ENCODE measurements around the gene LRRTM1. TPM values are rescaled to one million over a fixed set of nuclear protein-coding genes. Genes with fewer than 3 reads are reported as not detected.

The LRRTM1 gene
- total and polyA plus RNA-seq, 8 donors: 0.33 to 0.37 TPM; not detected in 6

DNA sequence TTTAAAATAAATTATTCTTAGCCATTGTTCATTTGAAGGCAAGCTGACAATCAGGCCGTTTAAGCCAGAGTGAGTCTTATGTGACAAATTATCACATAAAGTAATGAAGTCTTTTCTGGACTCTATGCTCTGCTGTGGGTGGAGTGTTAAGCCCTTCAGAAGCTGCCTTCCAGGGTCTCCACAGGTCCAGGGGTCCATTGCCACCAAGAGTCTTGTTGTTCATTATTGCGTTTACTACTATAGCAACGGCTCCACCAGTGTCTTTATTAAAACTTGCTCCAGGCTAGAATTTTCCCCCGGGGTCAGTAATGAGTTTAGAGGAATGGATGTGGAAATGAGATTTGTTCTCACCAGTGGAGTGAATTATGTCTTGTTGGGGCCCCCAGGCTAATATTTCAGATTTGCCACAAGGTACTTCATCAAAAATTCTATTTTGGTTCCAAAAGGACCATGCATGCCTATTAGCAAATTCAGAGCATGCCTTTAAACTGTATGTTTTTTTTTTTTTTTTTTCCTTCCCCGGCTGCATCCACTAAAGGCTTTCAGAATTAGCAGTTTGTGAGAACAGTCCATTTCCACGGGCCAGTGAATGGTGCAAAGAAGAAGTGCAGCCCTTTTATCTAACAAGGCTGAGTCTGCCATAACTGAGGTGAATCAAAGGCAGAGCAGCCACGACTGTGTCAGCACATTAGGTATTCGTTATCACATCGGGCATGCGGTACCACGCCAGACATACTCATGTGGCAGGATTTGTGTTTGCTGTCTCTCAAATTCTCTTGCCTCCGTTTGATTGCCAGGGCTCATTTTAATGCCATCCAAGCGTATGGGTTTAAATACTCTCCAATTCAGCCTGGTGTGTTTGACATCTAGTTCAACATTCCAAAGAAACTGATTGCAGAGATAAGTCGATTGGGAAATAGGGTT, 26.2 kb upstream of the LRRTM1 start:
- H3K4me1 ChIP-seq: no peaks in the 10 kb centered on the region
- no peaks in the 10 kb centered on the region for H3K9me3 ChIP-seq
- DNase-seq: no peak
- intact Hi-C loops (cut with DNase I; ENCODE audit: low total_unique reads): no loop called here
- no peaks in the 10 kb centered on the region for H3K27me3 ChIP-seq
- H3K27ac ChIP-seq: no peak overlapping the region
- no peaks in the 10 kb centered on the region for H3K36me3 ChIP-seq
- WGBS, 5 donors: 76 to 81% (median 79%) methylated on average over 14 of the region's 14 CpGs
- no peak overlapping the region for H3K4me3 ChIP-seq
- no peak for TF ChIP-seq CTCF (IDR thresholded peaks at IDR 0.05)
- TF ChIP-seq POLR2AphosphoS5 (IDR thresholded peaks at IDR 0.05): no peak
- no peak for TF ChIP-seq EP300 (IDR thresholded peaks at IDR 0.05)
- no peak for TF ChIP-seq POLR2A (IDR thresholded peaks at IDR 0.05)

DNA sequence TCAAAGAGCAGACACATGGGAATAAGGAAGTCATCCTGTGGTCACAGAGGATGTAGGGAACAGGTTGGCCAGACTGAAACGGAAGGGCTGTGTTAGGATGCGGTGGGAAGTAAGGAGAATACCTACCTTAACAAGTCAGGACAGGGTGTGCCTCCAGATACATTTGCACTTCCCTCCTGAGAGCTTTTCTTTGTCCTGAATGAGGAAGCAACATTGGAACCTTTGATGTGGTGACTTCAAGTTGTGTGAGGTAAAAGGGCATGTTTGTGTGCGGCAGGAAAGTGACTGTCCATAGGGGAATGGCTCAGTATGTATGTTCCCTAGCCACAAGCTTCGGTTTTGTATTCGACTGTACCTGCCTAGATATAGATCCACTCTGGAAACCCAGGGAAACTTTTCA, 24.9 kb upstream of the LRRTM1 start:
- Histone ChIP-seq H3K27ac (no peak overlapping the region), H3K27me3 (peaks cover 0 to 11% (median 0%) of the 10 kb centered on the region in 3 donors), H3K4me3 (no peak overlapping the region), H3K36me3 (no peaks in the 10 kb centered on the region), H3K4me1 (no peaks in the 10 kb centered on the region), H3K9me3 (no peaks in the 10 kb centered on the region)
- intact Hi-C loops (cut with DNase I; ENCODE audit: low total_unique reads): no loop called here
- TF ChIP-seq EP300 (IDR thresholded peaks at IDR 0.05) (no peak), CTCF (IDR thresholded peaks at IDR 0.05) (no peak), POLR2AphosphoS5 (IDR thresholded peaks at IDR 0.05) (no peak)
- no peak for DNase-seq
- WGBS, 5 donors: 76 to 82% (median 79%) methylated on average over 5 of the region's 5 CpGs

DNA sequence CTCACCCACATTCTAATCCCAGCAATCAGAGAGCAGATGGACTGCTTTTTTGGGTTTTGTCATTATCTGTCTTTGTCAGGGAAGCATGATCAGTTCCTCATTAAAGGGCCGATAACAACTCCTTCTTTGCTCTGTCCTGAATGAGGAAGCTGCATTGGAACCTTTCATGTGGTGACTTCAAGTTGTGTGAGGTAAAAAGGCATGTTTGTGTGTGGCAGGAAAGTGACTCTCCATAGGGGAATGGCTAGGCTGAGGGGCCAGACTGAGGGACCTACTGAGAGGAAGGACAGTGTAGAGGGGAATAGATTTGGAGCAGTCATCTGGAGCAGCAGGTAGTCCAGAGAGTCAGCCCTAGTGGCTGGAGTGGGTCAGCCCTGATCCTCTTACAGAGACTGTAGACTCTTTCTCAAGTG, 23.6 kb upstream of the LRRTM1 start:
- DNase-seq: no peak
- no peaks in the 10 kb centered on the region for H3K36me3 ChIP-seq
- WGBS, 5 donors: 48 to 88% (median 68%) methylated on average over 1 of the region's 1 CpG
- TF ChIP-seq POLR2A (IDR thresholded peaks at IDR 0.05) (no peak), POLR2AphosphoS5 (IDR thresholded peaks at IDR 0.05) (no peak), EP300 (IDR thresholded peaks at IDR 0.05) (no peak), CTCF (IDR thresholded peaks at IDR 0.05) (no peak)
- H3K4me3 ChIP-seq: no peak overlapping the region
- H3K9me3 ChIP-seq: no peaks in the 10 kb centered on the region
- no peaks in the 10 kb centered on the region for H3K4me1 ChIP-seq
- intact Hi-C loops (cut with DNase I; ENCODE audit: low total_unique reads): no loop called here
- no peak overlapping the region for H3K27ac ChIP-seq
- H3K27me3 ChIP-seq: peaks cover 0 to 23% (median 0%) of the 10 kb centered on the region in 3 donors

DNA sequence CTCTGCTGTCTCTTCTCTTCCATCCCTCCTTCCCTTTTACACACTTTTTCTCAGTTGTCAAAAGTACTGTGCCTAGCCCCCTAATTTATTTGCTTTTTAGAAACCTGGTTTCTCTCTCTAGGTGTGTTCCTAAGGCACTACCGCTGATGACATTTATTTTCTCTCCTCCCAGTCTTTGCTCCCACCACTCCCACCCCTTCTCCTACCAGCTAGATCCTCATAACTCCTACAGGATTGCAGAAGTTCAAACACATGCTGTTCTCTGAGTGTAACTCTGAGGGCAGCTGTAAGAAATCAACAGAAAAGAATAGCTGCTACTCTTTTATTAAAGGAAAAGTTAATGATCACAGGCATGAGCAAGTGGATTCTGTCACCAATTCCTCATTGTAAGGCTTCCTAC, 22.3 kb upstream of the LRRTM1 start:
- peaks cover 0 to 36% (median 0%) of the 10 kb centered on the region in 3 donors for H3K27me3 ChIP-seq
- H3K4me3 ChIP-seq: no peak overlapping the region
- intact Hi-C loops (cut with DNase I; ENCODE audit: low total_unique reads): no loop called here
- H3K9me3 ChIP-seq: no peaks in the 10 kb centered on the region
- peaks cover 0 to 8% (median 0%) of the 10 kb centered on the region in 4 donors for H3K4me1 ChIP-seq
- 61 to 86% (median 68%) methylated on average over 1 of the region's 1 CpG for WGBS, 5 donors
- TF ChIP-seq CTCF (IDR thresholded peaks at IDR 0.05) (no peak), EP300 (IDR thresholded peaks at IDR 0.05) (no peak), POLR2AphosphoS5 (IDR thresholded peaks at IDR 0.05) (no peak), POLR2A (IDR thresholded peaks at IDR 0.05) (no peak)
- no peaks in the 10 kb centered on the region for H3K36me3 ChIP-seq
- no peak for DNase-seq
- H3K27ac ChIP-seq: no peak overlapping the region
